ENCODE results near the gene ZG16. TPM values are rescaled to one million over a fixed set of nuclear protein-coding genes. Genes with fewer than 3 reads are reported as not detected.

The ZG16 gene
- total RNA-seq, 2 experiments from 2014 or later, result not detected

DNA sequence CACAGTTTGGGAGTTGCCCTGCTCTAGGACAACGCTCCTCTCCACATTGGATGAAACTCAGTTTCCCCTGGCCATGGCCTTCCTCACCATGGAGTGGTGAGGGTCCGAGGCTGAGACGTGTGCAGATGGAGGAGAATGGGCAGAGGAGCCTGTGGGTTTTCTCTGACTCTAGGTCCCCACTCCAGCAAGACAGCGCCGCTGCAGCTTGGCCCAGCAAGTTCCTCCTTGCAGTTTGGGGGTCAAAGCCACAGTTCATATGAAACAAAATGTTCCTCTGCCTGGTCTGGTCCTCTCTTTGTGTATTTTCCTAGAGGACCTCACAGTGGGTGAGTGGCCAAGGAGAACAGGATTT, 34.6 kb upstream of the ZG16 start:
- DNase-seq (ENCODE audit: low spot score), result no peak
- POLR2A ChIA-PET, result interaction anchor here (0.5 kb wide), 1 partner anchor 289 kb away, joined by 3 read pairs; no protein-coding TSS in a partner anchor

DNA sequence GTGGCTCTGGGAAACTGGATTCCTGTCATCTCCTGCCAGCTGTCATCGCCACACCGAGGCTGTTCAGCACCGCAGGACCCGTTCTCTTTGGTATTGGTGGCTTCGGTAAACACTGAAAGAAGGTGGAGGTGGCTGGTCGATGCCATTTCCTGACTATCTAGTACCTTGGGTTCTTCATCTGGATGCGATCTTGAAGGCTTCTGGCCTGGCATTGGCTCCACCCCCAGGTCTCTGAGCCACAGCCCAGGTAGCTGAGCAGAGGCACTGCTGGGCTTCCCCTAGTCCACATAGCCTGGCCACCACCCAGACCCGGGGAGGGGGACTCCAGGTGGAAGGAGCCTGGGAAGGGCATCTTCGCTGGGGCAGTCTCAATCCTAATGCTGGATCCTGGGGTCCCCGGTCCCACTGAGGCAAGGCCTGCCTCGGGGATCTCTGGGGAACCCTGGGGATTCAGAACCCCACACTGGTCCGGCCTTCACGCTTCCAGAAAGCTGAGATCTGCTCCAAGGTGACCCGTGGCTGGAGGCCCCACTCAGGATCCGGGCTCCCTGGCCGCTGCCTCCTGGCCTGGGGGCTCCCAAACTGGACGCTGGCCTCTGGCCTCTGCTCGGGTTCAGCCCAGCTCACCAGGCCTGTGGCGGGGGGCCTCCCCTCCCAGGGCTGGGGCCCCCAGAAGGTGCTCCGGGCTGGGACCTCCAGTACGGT, 34.1 kb upstream of the ZG16 start:
- H3K27ac ChIP-seq (ENCODE audit: low read depth, low read length, poor library complexity, severe bottlenecking), result no peak overlapping the region
- POLR2A ChIA-PET, result interaction anchor here (0.5 kb wide), 1 partner anchor 288 kb away, joined by 3 read pairs; no protein-coding TSS in a partner anchor
- peaks cover 6% of the 10 kb centered on the region for H3K4me1 ChIP-seq (ENCODE audit: insufficient read depth, low read length, poor library complexity, severe bottlenecking)
- no peak for DNase-seq (ENCODE audit: low spot score)
- BruUV-seq (replicated peaks), result no TSS peak
- H3K9me3 ChIP-seq (ENCODE audit: low read length), result no peaks in the 10 kb centered on the region
- no peaks in the 10 kb centered on the region for H3K9me2 ChIP-seq (ENCODE audit: insufficient read depth, low read length)
- H3K79me2 ChIP-seq (ENCODE audit: insufficient read depth, low read depth, low read length), result no peaks in the 10 kb centered on the region
- no peaks in the 10 kb centered on the region for H3K36me3 ChIP-seq (ENCODE audit: insufficient read depth, low read length)
- intact Hi-C loops (cut with micrococcal nuclease; ENCODE audit: unreplicated experiment), result no loop called here
- CTCF ChIA-PET (ENCODE audit: unreplicated experiment), result interaction anchor here (0.5 kb wide), 1 partner anchor 231 kb away, joined by 3 read pairs; no protein-coding TSS in a partner anchor
- TF ChIP-seq CTCF (conservative IDR thresholded peaks at IDR 0.05; ENCODE audit: low read length) (no peak), EZH2phosphoT487 (IDR thresholded peaks at IDR 0.05; ENCODE audit: borderline replicate concordance, low read depth, low read length) (no peak)
- no peak overlapping the region for H2AFZ ChIP-seq (ENCODE audit: low read length)
- H4K20me1 ChIP-seq (ENCODE audit: insufficient read depth, low read length), result no peaks in the 10 kb centered on the region
- no peak overlapping the region for H3K4me2 ChIP-seq (ENCODE audit: low read length)
- H3K4me3 ChIP-seq (ENCODE audit: low read depth, low read length, poor library complexity, severe bottlenecking), result no peak overlapping the region

More for the DNA sequence above, 34.6 kb upstream of the ZG16 start:
- intact Hi-C loops (cut with micrococcal nuclease; ENCODE audit: unreplicated experiment), result no loop called here
- H3K4me3 ChIP-seq (ENCODE audit: low read depth, low read length, poor library complexity, severe bottlenecking), result no peak overlapping the region
- no peak for TF ChIP-seq CTCF (conservative IDR thresholded peaks at IDR 0.05; ENCODE audit: low read length)
- no peak for TF ChIP-seq EZH2phosphoT487 (IDR thresholded peaks at IDR 0.05; ENCODE audit: borderline replicate concordance, low read depth, low read length)
- no peak overlapping the region for H3K4me2 ChIP-seq (ENCODE audit: low read length)
- no peaks in the 10 kb centered on the region for H3K9me2 ChIP-seq (ENCODE audit: insufficient read depth, low read length)
- H3K4me1 ChIP-seq (ENCODE audit: insufficient read depth, low read length, poor library complexity, severe bottlenecking), result peaks cover 11% of the 10 kb centered on the region
- CTCF ChIA-PET (ENCODE audit: unreplicated experiment), result interaction anchor here (0.5 kb wide), 1 partner anchor 232 kb away, joined by 3 read pairs; no protein-coding TSS in a partner anchor
- no peaks in the 10 kb centered on the region for H3K79me2 ChIP-seq (ENCODE audit: insufficient read depth, low read depth, low read length)
- BruUV-seq (replicated peaks), result no TSS peak
- no peaks in the 10 kb centered on the region for H4K20me1 ChIP-seq (ENCODE audit: insufficient read depth, low read length)
- no peaks in the 10 kb centered on the region for H3K36me3 ChIP-seq (ENCODE audit: insufficient read depth, low read length)
- H3K9me3 ChIP-seq (ENCODE audit: low read length), result no peaks in the 10 kb centered on the region
- no peak overlapping the region for H2AFZ ChIP-seq (ENCODE audit: low read length)
- no peak overlapping the region for H3K27ac ChIP-seq (ENCODE audit: low read depth, low read length, poor library complexity, severe bottlenecking)

DNA sequence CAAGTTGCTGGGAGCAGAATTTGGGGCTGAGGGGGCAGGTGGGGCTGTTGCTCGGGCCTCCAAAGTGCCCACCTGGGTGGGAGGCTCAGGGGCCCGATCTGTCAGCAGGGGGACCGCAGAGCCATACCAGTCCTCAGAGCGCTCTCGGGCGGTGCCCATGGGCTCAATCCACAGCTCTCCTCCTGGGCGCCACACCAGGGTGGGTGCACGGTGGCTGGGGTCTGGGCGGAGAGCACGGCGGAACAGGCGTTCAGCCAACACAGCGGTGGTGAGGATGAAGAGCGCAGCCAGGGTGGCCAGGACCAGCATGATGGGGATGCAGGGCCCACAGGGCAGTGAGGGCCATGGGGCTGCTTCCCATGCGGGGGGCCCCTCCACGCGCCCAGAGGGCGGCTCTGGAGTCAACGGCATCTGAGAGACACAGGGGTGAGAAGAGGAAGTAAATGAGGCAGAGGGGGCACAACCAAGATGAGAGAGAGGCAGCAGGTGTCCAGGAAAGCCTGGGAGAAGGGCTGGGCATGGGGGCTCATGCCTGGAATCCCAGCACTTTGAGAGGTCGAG, 33.4 kb upstream of the ZG16 start:
- no TSS peak for BruUV-seq (replicated peaks)
- Histone ChIP-seq H3K9me2 (ENCODE audit: insufficient read depth, low read length) (no peaks in the 10 kb centered on the region), H3K27ac (ENCODE audit: low read depth, low read length, poor library complexity, severe bottlenecking) (no peak overlapping the region), H3K79me2 (ENCODE audit: insufficient read depth, low read depth, low read length) (no peaks in the 10 kb centered on the region), H3K9me3 (ENCODE audit: low read length) (no peaks in the 10 kb centered on the region), H3K4me2 (ENCODE audit: low read length) (no peak overlapping the region), H3K36me3 (ENCODE audit: insufficient read depth, low read length) (no peaks in the 10 kb centered on the region), H2AFZ (ENCODE audit: low read length) (no peak overlapping the region), H3K4me1 (ENCODE audit: insufficient read depth, low read length, poor library complexity, severe bottlenecking) (no peaks in the 10 kb centered on the region), H3K4me3 (ENCODE audit: low read depth, low read length, poor library complexity, severe bottlenecking) (no peak overlapping the region), H4K20me1 (ENCODE audit: insufficient read depth, low read length) (no peaks in the 10 kb centered on the region)
- ChIA-PET CTCF (ENCODE audit: unreplicated experiment) (no interaction called here), POLR2A (no interaction called here)
- intact Hi-C loops (cut with micrococcal nuclease; ENCODE audit: unreplicated experiment), result no loop called here
- TF ChIP-seq EZH2phosphoT487 (IDR thresholded peaks at IDR 0.05; ENCODE audit: borderline replicate concordance, low read depth, low read length) (no peak), CTCF (conservative IDR thresholded peaks at IDR 0.05; ENCODE audit: low read length) (no peak)
- DNase-seq (ENCODE audit: low spot score), result no peak
